OCI-LY1 (cell line): Measurements from ENCODE around the gene TREML1.

ENCODE experiments used
- CTCF ChIP-seq: fragments of 200-600 bp; sonication (generic), shearing (Covaris generic); IDR thresholded peaks from 2 replicates; pipeline ENCODE4 v1.5.1; 2017; ENCODE audit warnings: mild to moderate bottlenecking, antibody characterized with exemption, low read length, moderate library complexity, mixed read lengths
- EZH2 ChIP-seq: fragments of 200-600 bp; sonication (generic), shearing (Covaris generic); IDR thresholded peaks from 2 replicates; pipeline ENCODE4 v1.8.0; 2017; ENCODE audit warnings: borderline replicate concordance, mixed run types, mild to moderate bottlenecking, antibody characterized with exemption, low read length, moderate library complexity, mixed read lengths

DNA sequence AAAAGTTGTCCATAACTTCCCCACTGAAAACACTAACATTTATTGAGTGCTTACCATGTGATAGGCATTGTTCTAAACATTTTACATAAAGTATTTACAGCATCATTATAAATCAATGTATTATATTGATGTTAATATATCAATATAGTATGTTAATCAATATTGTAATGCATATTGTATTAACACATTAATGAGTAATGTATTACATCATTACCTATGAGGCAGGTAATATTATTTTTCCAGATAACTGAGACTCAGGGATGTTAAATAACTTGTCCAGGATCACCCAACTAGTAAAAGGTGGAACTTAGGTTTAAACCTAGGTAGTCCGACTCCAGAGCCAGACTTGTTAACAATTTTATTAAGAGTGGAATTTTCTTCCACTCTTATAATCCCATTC is 20.9 kb upstream of the TREML1 start:
- TF ChIP-seq CTCF (no peak), EZH2 (no peak)
